H1 (cell line): Measurements from ENCODE around the gene MGST1. TPM values are rescaled to one million over a fixed set of nuclear protein-coding genes. Genes with fewer than 3 reads are reported as not detected.

Source experiments
- HDAC6 ChIP-seq: IDR thresholded peaks from one replicate; pipeline ENCODE4 v1.7.1; 2012; ENCODE audit warnings: low read depth, mild to moderate bottlenecking, inconsistent platforms, low read length, moderate library complexity
- MAX ChIP-seq: IDR thresholded peaks from 2 replicates; pipeline ENCODE4 v1.6.1; 2012; ENCODE audit warnings: inconsistent platforms
- NANOG ChIP-seq: IDR thresholded peaks from 2 replicates; pipeline ENCODE4 v1.6.1; 2011; ENCODE audit warnings: low read length, low read depth, mild to moderate bottlenecking, inconsistent platforms; ENCODE audit not compliant: insufficient read depth, poor library complexity, severe bottlenecking
- SIN3A ChIP-seq, 2 experiments: IDR thresholded peaks in 1 of 2; conservative IDR thresholded peaks in 1 of 2; 2 replicates each; pipeline ENCODE4 v1.6.1; 2011 to 2012; ENCODE audit warnings: low read length in 2 of 2, improper control_type of control experiment in 1 of 2, low read depth in 1 of 2, mild to moderate bottlenecking in 1 of 2
- SP1 ChIP-seq: IDR thresholded peaks from 2 replicates; pipeline ENCODE4 v1.6.1; 2011; ENCODE audit warnings: low read depth, low read length
- TBP ChIP-seq: IDR thresholded peaks from 2 replicates; pipeline ENCODE4 v1.6.1; 2011; ENCODE audit warnings: low read depth, low read length, improper control_type of control experiment
- polyA plus RNA-seq, 7 experiments: library from polyadenylated mRNA; depleted of rRNA in 3 of 7; stranded (reverse) in 5 of 7; unstranded in 2 of 7; fragments of >200 nt in 5 of 7; fragments of 200-250 nt in 2 of 7; gene quantifications; 1 replicate in 5 of 7; 2 replicates in 1 of 7; 4 replicates in 1 of 7; pipeline versions ENCODE4 v1.2.1 to v1.2.3, GENCODE V29; 2011 to 2013; ENCODE audit warnings: missing spikeins in 2 of 7, mixed read lengths in 2 of 7
- total RNA-seq: library from RNA; stranded (reverse); fragmentation: NEBNext Ultra II Directional; extraction: Animal tissue kit (Norgen Biotek cat#: 25700); gene quantifications from 2 replicates; pipeline ENCODE4 v1.2.1, GENCODE V29; 2021
- TF ChIP-seq, protein P1 (sequence below): fragments of 300-600 bp; sonication (generic); IDR thresholded peaks from 2 replicates; pipeline ENCODE4 v1.7.1; 2012; ENCODE audit warnings: low read length, moderate library complexity, mild to moderate bottlenecking, inconsistent platforms; ENCODE audit not compliant: insufficient replicate concordance
- TF ChIP-seq, protein P2 (sequence below): IDR thresholded peaks from 2 replicates; pipeline ENCODE4 v1.6.1; 2012; ENCODE audit warnings: inconsistent platforms

MGST1 gene
- total and polyA plus RNA-seq, 2 of the 8 experiments (the other 6 are each of a cell fraction or from before 2014, with no cell fraction given): 442 to 478 TPM

- TF ChIP-seq, protein P1, sequence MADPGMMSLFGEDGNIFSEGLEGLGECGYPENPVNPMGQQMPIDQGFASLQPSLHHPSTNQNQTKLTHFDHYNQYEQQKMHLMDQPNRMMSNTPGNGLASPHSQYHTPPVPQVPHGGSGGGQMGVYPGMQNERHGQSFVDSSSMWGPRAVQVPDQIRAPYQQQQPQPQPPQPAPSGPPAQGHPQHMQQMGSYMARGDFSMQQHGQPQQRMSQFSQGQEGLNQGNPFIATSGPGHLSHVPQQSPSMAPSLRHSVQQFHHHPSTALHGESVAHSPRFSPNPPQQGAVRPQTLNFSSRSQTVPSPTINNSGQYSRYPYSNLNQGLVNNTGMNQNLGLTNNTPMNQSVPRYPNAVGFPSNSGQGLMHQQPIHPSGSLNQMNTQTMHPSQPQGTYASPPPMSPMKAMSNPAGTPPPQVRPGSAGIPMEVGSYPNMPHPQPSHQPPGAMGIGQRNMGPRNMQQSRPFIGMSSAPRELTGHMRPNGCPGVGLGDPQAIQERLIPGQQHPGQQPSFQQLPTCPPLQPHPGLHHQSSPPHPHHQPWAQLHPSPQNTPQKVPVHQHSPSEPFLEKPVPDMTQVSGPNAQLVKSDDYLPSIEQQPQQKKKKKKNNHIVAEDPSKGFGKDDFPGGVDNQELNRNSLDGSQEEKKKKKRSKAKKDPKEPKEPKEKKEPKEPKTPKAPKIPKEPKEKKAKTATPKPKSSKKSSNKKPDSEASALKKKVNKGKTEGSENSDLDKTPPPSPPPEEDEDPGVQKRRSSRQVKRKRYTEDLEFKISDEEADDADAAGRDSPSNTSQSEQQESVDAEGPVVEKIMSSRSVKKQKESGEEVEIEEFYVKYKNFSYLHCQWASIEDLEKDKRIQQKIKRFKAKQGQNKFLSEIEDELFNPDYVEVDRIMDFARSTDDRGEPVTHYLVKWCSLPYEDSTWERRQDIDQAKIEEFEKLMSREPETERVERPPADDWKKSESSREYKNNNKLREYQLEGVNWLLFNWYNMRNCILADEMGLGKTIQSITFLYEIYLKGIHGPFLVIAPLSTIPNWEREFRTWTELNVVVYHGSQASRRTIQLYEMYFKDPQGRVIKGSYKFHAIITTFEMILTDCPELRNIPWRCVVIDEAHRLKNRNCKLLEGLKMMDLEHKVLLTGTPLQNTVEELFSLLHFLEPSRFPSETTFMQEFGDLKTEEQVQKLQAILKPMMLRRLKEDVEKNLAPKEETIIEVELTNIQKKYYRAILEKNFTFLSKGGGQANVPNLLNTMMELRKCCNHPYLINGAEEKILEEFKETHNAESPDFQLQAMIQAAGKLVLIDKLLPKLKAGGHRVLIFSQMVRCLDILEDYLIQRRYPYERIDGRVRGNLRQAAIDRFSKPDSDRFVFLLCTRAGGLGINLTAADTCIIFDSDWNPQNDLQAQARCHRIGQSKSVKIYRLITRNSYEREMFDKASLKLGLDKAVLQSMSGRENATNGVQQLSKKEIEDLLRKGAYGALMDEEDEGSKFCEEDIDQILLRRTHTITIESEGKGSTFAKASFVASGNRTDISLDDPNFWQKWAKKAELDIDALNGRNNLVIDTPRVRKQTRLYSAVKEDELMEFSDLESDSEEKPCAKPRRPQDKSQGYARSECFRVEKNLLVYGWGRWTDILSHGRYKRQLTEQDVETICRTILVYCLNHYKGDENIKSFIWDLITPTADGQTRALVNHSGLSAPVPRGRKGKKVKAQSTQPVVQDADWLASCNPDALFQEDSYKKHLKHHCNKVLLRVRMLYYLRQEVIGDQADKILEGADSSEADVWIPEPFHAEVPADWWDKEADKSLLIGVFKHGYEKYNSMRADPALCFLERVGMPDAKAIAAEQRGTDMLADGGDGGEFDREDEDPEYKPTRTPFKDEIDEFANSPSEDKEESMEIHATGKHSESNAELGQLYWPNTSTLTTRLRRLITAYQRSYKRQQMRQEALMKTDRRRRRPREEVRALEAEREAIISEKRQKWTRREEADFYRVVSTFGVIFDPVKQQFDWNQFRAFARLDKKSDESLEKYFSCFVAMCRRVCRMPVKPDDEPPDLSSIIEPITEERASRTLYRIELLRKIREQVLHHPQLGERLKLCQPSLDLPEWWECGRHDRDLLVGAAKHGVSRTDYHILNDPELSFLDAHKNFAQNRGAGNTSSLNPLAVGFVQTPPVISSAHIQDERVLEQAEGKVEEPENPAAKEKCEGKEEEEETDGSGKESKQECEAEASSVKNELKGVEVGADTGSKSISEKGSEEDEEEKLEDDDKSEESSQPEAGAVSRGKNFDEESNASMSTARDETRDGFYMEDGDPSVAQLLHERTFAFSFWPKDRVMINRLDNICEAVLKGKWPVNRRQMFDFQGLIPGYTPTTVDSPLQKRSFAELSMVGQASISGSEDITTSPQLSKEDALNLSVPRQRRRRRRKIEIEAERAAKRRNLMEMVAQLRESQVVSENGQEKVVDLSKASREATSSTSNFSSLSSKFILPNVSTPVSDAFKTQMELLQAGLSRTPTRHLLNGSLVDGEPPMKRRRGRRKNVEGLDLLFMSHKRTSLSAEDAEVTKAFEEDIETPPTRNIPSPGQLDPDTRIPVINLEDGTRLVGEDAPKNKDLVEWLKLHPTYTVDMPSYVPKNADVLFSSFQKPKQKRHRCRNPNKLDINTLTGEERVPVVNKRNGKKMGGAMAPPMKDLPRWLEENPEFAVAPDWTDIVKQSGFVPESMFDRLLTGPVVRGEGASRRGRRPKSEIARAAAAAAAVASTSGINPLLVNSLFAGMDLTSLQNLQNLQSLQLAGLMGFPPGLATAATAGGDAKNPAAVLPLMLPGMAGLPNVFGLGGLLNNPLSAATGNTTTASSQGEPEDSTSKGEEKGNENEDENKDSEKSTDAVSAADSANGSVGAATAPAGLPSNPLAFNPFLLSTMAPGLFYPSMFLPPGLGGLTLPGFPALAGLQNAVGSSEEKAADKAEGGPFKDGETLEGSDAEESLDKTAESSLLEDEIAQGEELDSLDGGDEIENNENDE: no peak
- TF ChIP-seq NANOG (peak; percentile 53), MAX (peak; percentile 56), HDAC6 (no peak), SIN3A (conservative IDR thresholded peaks at IDR 0.05 in 1 of 2, IDR thresholded peaks at IDR 0.05 in 1 of 2; ENCODE audit: low read depth in 1 of 2, low read length in 2 of 2) (peak; percentile 77 to 78; a peak in 2 of 4 replicates), SP1 (peak; percentile 54; the same call in 1 of the 2 replicates), TBP (peak; percentile 83)
- TF ChIP-seq, protein P2, sequence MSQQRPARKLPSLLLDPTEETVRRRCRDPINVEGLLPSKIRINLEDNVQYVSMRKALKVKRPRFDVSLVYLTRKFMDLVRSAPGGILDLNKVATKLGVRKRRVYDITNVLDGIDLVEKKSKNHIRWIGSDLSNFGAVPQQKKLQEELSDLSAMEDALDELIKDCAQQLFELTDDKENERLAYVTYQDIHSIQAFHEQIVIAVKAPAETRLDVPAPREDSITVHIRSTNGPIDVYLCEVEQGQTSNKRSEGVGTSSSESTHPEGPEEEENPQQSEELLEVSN: peak; percentile 22; the same call in 1 of the 2 replicates
Observed at GRCh38 chr12:16347391-16348298, at the start of gene MGST1 (continued).
